Psoas muscle (tissue), 8 donors: ENCODE results near the gene PTGFR. TPM values are rescaled to one million over a fixed set of nuclear protein-coding genes. Genes with fewer than 3 reads are reported as not detected.

Experiments used
- ATAC-seq, 4 donors: fragments of 200-7000 bp; cut with Tn5 transposase; one replicate each; pipeline ENCODE4 v1.9.1; 2020; ENCODE audit warnings: moderate library complexity in 3 of 4, mild to moderate bottlenecking in 2 of 4
- DNase-seq, 2 donors: peaks; one replicate each; pipeline ENCODE4 v3.0.0-alpha.2; 2020
- H3K27ac ChIP-seq: fragments of 200-600 bp; one replicate; pipeline ENCODE4 v1.8.0; 2022
- H3K27me3 ChIP-seq, 3 donors: fragments of 200-600 bp in 1 of 3; one replicate each; pipeline versions ENCODE4 v1.6.1 to v1.8.0; 2013 to 2022; ENCODE audit warnings: low read length in 2 of 3, mild to moderate bottlenecking in 2 of 3, moderate library complexity in 1 of 3; ENCODE audit not compliant: insufficient read depth in 3 of 3
- H3K36me3 ChIP-seq, 2 donors: fragments of 200-600 bp in 1 of 2; one replicate each; pipeline versions ENCODE4 v1.6.1 to v1.8.0; 2013 to 2022; ENCODE audit warnings: low read depth in 1 of 2, mild to moderate bottlenecking in 1 of 2, moderate library complexity in 1 of 2; ENCODE audit not compliant: insufficient read depth in 1 of 2
- H3K4me1 ChIP-seq: fragments of 200-600 bp; one replicate; pipeline ENCODE4 v1.8.0; 2022
- H3K4me3 ChIP-seq: fragments of 200-600 bp; one replicate; pipeline ENCODE4 v1.8.0; 2022; ENCODE audit warnings: mild to moderate bottlenecking
- H3K9me3 ChIP-seq: fragments of 200-600 bp; one replicate; pipeline ENCODE4 v1.8.0; 2022
- WGBS, 3 donors: extraction: QIAGEN DNeasy Blood & Tissue Kit; methylation state at CpG; one replicate each; pipeline versions ENCODE4 v1.1.6 to v1.1.7; 2013; 5-methylcytosine and 5-hydroxymethylcytosine counted together
- intact Hi-C, 2 donors: fragments of 100-400 bp; cut with DNase I; formaldehyde crosslinking; loops; one replicate each; pipeline versions ENCODE4 v1.11.0 to v1.14.2; 2022
- polyA plus RNA-seq, 3 donors: library from polyadenylated mRNA; stranded (reverse); fragments of 200-250 nt; gene quantifications; one replicate each; pipeline ENCODE4 v1.2.3, GENCODE V29; 2013
- total RNA-seq, 4 donors: library from RNA; stranded (reverse); fragmentation: NEBNext Ultra II Directional in 2 of 4; extraction: Animal tissue kit (Norgen Biotek cat#: 25700) in 2 of 4; gene quantifications; one replicate each; pipeline versions ENCODE4 v1.2.1 to v1.2.4, GENCODE V29; 2021 to 2023
- TF ChIP-seq, protein P1 (sequence below): fragments of 200-600 bp; IDR thresholded peaks from one replicate; pipeline ENCODE4 v1.8.0; 2022; ENCODE audit warnings: antibody characterized with exemption
- donor health status: healthy with polysubstance abuse.
- donor health status: DM: no; HTN: no; CAD: no; lungs with moderate emphysema.
- donor health status: Bipolar disorder and iron deficiency.
- donor health status: healthy.
- donor health status: DM: yes; HTN: yes; CAD: no.
- donor health status: DM: no; HTN: no; CAD: no.
- donor health status: DM: no; HTN: no; CAD: no.
- donor health status: DM: yes; HTN: yes; CAD: no.

PTGFR gene
- total and polyA plus RNA-seq, 7 donors: 0.13 to 2.3 (median 0.95) TPM

DNA sequence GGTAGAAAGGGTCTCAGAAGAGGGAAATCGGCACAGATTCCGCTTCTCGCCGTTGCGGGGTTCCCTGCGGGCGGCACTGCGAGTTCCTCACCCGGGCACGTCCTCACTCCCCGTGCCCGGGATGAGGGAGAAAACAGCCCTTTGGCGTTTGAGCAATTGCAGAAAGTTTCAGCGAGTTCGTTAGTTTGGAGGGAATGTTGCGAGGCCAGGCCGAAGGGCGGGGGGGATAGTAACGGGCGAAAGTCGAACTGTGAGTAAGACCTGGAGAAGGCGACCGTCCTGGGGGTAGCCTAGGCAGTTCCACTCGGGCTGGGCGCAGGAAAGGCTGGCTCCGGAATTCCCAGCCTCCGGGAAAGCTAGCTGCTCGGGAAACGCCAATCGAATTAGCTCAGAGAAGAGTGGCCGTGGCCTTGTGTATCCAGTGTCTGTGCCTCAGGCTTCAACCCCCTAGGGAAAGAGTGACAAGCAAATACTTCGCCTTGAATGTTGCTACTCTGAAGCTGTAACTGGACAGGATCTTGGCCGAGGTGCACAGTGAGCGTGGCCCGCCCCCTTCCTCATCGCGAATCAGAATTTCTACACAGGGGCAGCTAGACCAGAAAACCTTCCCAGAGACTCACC is 787 bp downstream of the PTGFR start:
- 2 to 3% (median 3%) methylated on average over 37 of the region's 37 CpGs for whole genome bisulfite sequencing, 3 donors
- DNase-seq (peak; percentile 38 to 64), ATAC-seq (peak in 3 of 4 donors; percentile 40 to 75 (median 42))
- TF ChIP-seq, protein P1, sequence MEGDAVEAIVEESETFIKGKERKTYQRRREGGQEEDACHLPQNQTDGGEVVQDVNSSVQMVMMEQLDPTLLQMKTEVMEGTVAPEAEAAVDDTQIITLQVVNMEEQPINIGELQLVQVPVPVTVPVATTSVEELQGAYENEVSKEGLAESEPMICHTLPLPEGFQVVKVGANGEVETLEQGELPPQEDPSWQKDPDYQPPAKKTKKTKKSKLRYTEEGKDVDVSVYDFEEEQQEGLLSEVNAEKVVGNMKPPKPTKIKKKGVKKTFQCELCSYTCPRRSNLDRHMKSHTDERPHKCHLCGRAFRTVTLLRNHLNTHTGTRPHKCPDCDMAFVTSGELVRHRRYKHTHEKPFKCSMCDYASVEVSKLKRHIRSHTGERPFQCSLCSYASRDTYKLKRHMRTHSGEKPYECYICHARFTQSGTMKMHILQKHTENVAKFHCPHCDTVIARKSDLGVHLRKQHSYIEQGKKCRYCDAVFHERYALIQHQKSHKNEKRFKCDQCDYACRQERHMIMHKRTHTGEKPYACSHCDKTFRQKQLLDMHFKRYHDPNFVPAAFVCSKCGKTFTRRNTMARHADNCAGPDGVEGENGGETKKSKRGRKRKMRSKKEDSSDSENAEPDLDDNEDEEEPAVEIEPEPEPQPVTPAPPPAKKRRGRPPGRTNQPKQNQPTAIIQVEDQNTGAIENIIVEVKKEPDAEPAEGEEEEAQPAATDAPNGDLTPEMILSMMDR: no peak
- peak overlapping the region; percentile 55 for H3K4me3 ChIP-seq
- intact Hi-C loops: no loop called here
- peaks cover 12% of the 10 kb centered on the region for H3K9me3 ChIP-seq
- no peaks in the 10 kb centered on the region for H3K4me1 ChIP-seq
- peaks cover 0 to 28% (median 2%) of the 10 kb centered on the region in 3 donors for H3K27me3 ChIP-seq
- H3K27ac ChIP-seq: no peak overlapping the region
- no peaks in the 10 kb centered on the region for H3K36me3 ChIP-seq

GRCh38 chr1:78492386-78492950 is 1.7 kb downstream of the PTGFR start:
- DNase-seq (no peak), ATAC-seq (no peak)
- intact Hi-C loops: no loop called here
- H3K27me3 ChIP-seq: peaks cover 0 to 28% (median 2%) of the 10 kb centered on the region in 3 donors
- peak overlapping the region; percentile 55 for H3K4me3 ChIP-seq
- no peaks in the 10 kb centered on the region for H3K36me3 ChIP-seq
- H3K9me3 ChIP-seq: peaks cover 12% of the 10 kb centered on the region
- TF ChIP-seq, protein P1: no peak
- no peak overlapping the region for H3K27ac ChIP-seq
- WGBS, 3 donors: 81 to 85% (median 82%) methylated on average over 12 of the region's 12 CpGs
- H3K4me1 ChIP-seq: no peaks in the 10 kb centered on the region

GRCh38 chr1:78493451-78493850 is 2.7 kb downstream of the PTGFR start:
- DNase-seq: no peak
- Histone ChIP-seq H3K9me3 (peaks cover 9% of the 10 kb centered on the region), H3K4me1 (no peaks in the 10 kb centered on the region), H3K27me3 (peaks cover 0 to 27% (median 2%) of the 10 kb centered on the region in 3 donors), H3K4me3 (peak overlapping the region; percentile 0), H3K27ac (no peak overlapping the region), H3K36me3 (no peaks in the 10 kb centered on the region)
- 72 to 93% (median 86%) methylated on average over 1 of the region's 1 CpG for WGBS, 3 donors
- intact Hi-C loops: no loop called here
- TF ChIP-seq, protein P1: no peak
- no peak for ATAC-seq

DNA sequence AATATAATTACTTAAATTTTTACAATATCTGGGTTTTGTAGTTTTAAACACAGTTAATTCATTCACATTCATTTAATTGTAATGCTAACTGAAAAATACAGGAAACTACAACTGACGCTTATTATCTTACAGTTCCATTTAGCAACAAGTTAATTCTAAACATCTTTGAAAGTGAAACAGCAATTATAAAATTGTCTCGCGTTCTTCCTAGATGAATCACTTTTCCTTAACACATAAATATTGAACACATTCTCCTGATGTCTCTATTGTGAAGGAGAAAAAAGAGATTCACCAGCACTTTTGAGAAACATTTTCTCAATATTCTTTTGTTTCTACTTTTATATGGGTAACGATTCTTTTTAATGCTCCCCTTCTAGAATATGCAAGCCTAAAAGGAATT is 6.4 kb downstream of the PTGFR start:
- DNase-seq (no peak), ATAC-seq (no peak)
- H3K27ac ChIP-seq: no peak overlapping the region
- no peaks in the 10 kb centered on the region for H3K36me3 ChIP-seq
- no peaks in the 10 kb centered on the region for H3K4me1 ChIP-seq
- no peak overlapping the region for H3K4me3 ChIP-seq
- TF ChIP-seq, protein P1: no peak
- H3K27me3 ChIP-seq: no peaks in the 10 kb centered on the region
- intact Hi-C loops: no loop called here
- H3K9me3 ChIP-seq: no peaks in the 10 kb centered on the region
- WGBS, 3 donors: 73 to 81% (median 73%) methylated on average over 4 of the region's 4 CpGs
